Inflammatory macrophage treated with lipopolysaccharide for 4 hours (primary cell): ENCODE data around the gene OR2M5.

ENCODE experiments used
- DNase-seq: peaks from one replicate; pipeline ENCODE4 v3.0.0-alpha.2; 2020

Gene OR2M5

DNA sequence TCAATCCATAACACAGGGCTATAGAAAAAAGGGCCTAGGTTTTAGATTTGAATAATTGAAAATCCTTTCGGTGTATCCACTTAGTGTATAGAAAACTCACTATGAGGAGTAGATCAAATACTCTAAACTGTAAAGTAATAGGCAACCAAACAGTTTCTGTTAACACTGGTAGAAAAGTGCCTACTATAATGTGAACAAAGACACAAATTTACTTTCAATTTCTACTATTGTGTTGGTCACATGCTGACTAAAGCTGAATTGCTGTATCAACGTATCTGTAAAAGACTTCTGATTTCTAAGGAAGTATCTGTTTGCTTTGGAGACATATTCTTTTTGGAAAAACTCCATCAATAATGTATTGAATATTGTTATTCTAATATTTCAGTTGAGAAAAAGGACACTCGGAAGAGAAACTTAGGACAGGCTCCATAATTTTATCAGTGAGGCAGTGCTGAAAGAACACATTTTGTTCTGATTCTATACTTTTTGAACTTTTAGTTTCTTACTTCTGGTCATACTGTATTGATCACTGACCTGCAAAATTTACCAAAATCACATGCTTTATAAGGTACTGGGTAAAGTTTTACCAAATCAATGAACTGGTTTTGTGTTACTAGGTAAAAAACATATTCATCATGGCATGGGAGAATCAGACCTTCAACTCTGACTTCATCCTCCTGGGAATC is at the start of gene OR2M5:
Gene OR2M5 (plus strand): TSS at position 636 of the 686 bp plus-strand sequence. CDS start 0 bp downstream, at position 636.
- no peak for DNase-seq

- no peak for DNase-seq
Observed at GRCh38 chr1:248098529-248098928, 46.4 kb upstream of the OR2M5 start.

GRCh38 chr1:248102847-248103246 is 42.1 kb upstream of the OR2M5 start:
- no peak for DNase-seq

DNA sequence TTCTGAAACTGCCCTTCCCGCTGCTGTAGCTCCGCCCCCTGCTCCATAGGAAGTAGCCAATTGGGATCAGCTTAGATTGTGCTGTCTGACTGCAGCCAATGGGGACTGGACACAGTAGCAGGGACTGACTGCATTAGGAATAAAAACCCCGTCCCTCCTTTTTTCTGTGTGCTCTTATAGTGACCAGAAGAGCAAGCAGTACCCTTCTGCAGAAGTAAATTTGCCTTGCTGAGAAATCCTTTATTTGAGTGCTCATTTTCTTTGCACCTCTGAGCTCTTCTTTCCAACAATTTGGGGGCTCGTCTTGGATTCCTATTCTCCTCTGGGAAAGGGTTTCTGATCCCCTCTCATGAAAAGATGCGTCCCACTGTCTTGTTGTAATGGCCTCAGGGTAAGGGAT is 33.8 kb upstream of the OR2M5 start:
- DNase-seq: no peak

GRCh38 chr1:248114890-248115289 is 30.1 kb upstream of the OR2M5 start:
- DNase-seq: no peak

- DNase-seq: no peak
Observed at GRCh38 chr1:248127653-248128052, 17.3 kb upstream of the OR2M5 start.

GRCh38 chr1:248136811-248137210 is 8.1 kb upstream of the OR2M5 start:
- no peak for DNase-seq

GRCh38 chr1:248140846-248141245 is 4.1 kb upstream of the OR2M5 start:
- DNase-seq: no peak

DNA sequence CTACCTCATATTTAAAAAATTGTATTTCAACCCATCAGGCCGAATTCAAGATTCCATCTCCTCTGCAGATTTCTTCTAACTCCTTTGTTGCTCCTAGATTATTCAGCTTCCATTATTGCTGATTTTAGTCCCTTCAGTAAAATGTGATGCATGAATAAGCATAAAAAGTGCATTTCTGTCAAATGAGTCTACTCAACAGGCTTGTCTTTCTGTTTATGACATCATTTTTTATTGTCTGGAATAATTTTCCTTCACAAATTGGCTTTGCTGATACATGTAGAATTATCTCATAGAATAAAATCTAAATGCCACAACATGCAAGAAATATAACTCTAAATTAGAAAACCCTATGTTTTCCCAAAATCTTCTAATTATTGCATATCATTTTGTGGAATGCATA is 1.6 kb upstream of the OR2M5 start:
- DNase-seq: no peak

- DNase-seq: no peak
Observed at GRCh38 chr1:248152056-248152827, 7.3 kb downstream of the OR2M5 start.

DNA sequence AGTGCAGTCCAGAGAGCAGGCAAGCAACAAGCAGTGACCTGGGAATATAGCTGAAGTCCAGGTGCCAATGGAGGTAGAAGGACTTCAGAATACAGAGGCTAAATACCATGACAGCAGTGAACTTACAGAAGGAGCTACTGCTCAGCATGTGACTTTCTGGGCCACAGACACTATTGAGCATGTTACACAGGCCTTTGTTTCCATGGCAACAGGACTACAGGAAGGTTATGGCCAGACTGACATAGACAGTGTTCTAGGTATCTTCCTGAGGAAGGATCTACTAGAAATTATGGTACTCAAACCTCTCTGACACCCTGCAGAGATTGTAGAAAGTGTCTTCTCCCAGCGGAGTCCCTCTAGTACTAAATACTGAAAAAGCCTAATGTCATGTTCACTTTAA is 11.0 kb downstream of the OR2M5 start:
- no peak for DNase-seq

DNA sequence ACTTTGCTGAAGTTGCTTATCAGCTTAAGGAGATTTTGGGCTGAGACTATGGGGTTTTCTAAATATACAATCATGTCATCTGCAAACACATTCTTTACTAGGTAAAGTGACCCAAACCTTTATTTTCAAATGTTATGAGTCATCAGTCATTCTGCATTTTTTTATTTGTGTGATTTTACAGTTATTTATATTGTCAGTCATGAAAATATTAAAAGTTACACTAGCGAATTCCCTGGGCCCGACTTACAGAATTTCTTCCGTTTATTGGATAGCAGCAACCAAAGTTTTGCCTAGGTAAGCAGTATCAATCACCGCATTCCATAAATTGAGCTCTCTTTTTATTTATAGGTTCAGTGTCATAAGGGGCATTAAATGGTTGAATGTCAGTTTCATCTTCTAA is 13.8 kb downstream of the OR2M5 start:
- no peak for DNase-seq

DNA sequence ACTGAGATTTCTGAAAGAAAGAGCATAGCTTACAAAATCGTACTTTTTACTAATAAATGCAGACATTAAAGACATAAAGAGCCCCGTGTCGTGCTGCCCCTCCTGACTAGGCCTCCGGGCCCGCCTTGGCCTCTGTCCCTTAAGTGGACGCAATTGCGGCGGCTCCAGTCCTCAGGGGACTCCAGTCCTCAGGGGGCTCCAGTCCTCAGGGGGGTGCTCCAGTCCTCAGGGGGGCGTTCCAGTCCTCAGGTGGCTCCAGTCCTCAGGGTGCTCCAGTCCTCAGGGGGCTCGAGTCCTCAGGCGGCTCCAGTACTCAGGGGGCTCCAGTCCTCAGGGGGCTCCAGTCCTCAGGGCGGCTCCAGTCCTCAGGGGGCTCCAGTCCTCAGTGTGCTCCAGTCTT is 19.1 kb downstream of the OR2M5 start:
- DNase-seq: no peak

DNA sequence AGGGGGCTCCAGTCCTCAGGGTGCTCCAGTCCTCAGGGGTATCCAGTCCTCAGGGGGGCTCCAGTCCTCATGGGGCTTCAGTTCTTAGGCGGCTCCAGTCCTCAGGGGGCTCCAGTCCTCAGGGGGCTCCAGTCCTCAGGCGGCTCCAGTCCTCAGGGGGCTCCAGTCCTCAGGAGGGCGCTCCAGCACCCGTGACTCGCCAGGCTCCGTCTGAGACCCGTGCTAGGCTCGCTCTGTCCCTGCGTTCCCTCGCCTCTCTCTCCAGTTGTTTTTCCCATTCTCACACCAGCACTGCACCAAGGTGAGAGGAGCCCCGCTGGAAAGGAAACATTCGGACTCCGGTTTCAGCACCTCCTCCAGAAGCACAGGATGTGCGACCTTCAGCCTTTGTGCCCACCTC is 20.2 kb downstream of the OR2M5 start:
- no peak for DNase-seq

GRCh38 chr1:248174521-248174920 is 29.6 kb downstream of the OR2M5 start, which contains the start of gene OR2M2:
Gene OR2M2 (plus strand): TSS chr1:248174821. CDS start chr1:248179986, 5,165 bp downstream.
- no peak for DNase-seq

- no peak for DNase-seq
Observed at GRCh38 chr1:248183996-248184395, 39.0 kb downstream of the OR2M5 start.

DNA sequence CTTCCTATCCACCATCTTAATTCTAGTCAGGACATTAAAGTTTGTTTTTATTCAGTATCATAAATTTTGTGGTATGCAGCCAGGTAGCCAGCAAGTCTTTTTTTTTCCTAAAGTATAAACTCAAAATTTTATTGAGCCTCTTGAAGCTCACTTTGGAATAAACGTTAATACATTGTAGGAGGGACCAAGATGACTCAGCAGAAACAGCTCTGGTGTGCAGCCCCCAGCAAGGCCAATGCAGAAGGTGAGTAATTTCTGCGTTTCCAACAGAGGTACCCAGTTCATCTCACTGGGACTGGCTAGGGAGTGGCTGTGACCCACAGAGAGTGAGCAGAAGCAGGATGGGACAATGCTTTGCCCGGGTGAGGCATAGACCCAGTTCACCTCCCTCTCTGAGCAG is 42.4 kb downstream of the OR2M5 start:
- no peak for DNase-seq

- DNase-seq: no peak
Observed at GRCh38 chr1:248189026-248189425, 44.1 kb downstream of the OR2M5 start.

GRCh38 chr1:248194117-248194516 is 49.2 kb downstream of the OR2M5 start:
- DNase-seq: no peak
